ENCODE measurements around the gene KLHL12. TPM values are rescaled to one million over a fixed set of nuclear protein-coding genes. Genes with fewer than 3 reads are reported as not detected.

KLHL12 gene
- total and polyA plus RNA-seq, 2 of the 8 experiments (the other 6 are each of a cell fraction or from before 2014, with no cell fraction given), result 27.2 to 33.3 TPM

GRCh38 chr1:202915146-202915545, 11.9 kb downstream of the KLHL12 start (continued):
- TF ChIP-seq CHD7 (IDR thresholded peaks at IDR 0.05; ENCODE audit: insufficient replicate concordance, low read length) (no peak), BACH1 (IDR thresholded peaks at IDR 0.05; ENCODE audit: low read length) (no peak), CHD2 (IDR thresholded peaks at IDR 0.05; ENCODE audit: low read length) (no peak)
